ENCODE results near the gene CIAPIN1.

CIAPIN1 gene

DNA sequence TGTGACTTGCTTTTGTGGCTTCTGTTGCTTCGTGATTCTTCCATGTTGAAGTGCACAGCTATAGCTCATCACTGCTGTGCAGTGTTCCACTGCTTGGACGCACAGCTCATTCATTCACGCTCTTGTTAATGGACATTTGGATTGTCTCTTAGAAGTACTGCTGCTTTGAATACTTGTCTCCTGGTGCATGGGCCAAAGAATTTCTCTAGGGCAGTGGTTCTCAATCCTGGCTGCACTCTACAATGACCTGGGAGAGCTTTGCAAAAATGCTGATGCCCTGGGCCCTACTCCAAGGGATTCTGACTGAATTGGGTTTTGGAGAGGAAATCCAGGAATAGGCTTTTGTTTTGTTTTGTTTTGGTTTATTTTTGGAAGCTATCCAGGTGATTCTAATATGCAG is 22.6 kb downstream of the CIAPIN1 start:
- TF ChIP-seq, protein P1, sequence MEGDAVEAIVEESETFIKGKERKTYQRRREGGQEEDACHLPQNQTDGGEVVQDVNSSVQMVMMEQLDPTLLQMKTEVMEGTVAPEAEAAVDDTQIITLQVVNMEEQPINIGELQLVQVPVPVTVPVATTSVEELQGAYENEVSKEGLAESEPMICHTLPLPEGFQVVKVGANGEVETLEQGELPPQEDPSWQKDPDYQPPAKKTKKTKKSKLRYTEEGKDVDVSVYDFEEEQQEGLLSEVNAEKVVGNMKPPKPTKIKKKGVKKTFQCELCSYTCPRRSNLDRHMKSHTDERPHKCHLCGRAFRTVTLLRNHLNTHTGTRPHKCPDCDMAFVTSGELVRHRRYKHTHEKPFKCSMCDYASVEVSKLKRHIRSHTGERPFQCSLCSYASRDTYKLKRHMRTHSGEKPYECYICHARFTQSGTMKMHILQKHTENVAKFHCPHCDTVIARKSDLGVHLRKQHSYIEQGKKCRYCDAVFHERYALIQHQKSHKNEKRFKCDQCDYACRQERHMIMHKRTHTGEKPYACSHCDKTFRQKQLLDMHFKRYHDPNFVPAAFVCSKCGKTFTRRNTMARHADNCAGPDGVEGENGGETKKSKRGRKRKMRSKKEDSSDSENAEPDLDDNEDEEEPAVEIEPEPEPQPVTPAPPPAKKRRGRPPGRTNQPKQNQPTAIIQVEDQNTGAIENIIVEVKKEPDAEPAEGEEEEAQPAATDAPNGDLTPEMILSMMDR (IDR thresholded peaks at IDR 0.05; ENCODE audit: low read length, missing control alignments), result no peak
- no peak for DNase-seq (ENCODE audit: low read depth)
- H3K4me3 ChIP-seq (replicated peaks; ENCODE audit: low read depth, low read length), result no peak overlapping the region

DNA sequence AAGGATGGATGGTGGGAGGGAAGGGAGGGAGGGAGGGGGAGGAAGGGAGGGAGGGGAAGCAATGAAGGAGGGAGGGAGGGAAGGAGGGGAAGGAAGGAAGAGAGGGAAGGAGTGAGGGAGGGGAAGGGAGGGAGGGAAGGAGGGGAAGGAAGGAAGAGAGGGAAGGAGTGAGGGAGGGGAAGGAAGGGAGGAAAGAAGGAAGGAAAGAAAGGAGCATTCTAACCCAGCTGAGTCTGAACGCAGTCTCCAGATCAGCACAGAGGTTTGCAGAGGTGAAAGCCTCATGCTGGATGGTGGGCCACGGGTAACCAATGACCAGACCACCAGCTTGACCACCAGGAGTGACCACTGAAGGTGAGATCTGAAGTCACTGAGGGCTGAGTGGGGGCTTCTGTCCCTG is 24.0 kb downstream of the CIAPIN1 start:
- no peak overlapping the region for H3K4me3 ChIP-seq (replicated peaks; ENCODE audit: low read depth, low read length)
- DNase-seq (ENCODE audit: low read depth), result no peak
- TF ChIP-seq, protein P1 (IDR thresholded peaks at IDR 0.05; ENCODE audit: low read length, missing control alignments), result no peak

DNA sequence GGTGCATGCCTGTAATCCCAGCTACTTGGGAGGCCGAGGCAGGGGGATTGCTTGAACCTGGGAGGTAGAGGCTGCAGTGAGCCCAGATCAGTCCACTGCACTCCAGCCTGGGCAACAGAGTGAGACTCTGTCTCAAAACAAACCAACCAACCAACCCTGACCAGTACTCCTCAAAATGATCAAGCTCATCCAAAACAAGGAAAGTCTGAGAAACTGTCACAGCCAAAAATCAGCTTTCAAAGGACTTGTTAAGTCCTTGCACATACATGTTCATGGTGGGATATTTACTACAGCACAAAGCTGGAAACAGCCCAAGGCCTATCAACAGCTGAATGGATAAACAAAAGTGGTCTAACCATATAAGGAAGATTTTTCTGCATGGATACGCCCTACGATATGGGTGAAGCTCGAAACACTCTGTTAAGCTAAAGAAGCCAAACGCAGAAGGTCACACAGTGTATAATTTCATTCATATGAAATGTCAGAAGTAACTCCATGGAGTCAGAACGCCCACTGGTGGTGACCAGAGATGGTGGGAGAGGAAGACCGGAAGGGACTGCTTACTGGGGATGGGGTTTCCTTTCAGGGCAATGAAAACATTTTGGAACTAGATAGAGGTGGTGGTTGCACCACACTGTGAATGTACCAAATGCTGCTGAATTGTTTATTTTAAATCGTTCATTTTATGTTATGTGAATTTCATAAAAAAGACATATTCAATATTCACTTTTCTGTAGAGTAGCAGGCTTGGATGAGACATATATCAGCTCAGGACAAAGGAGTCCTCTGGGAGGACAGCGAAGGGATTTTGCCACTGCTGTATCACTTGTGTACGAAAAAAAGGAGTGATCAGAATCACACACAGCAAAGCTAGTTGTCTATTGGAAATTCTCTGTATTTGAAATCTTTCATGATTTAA is 24.9 kb downstream of the CIAPIN1 start:
- DNase-seq (ENCODE audit: low read depth), result peak; percentile 78

DNA sequence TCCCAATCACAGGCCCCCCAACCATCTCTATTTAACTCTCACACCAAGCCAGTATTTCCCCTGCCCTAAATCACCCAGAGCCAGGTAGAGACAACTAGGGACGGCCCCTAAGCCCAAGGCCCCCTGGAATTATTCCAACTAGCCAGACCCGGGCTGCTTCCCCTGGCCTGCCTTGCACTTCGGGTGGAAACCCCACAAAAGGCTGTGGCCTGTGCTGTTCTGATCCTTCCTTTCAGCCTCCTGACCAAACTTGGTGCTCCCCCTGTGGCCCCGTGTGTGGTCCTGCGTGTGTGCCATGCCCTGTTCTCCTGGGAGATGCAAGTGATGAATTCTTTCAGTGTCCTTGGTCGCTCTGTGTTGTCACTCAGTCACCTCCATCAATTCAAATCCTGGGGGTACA is 27.7 kb downstream of the CIAPIN1 start:
- no peak overlapping the region for H3K4me3 ChIP-seq (replicated peaks; ENCODE audit: low read depth, low read length)
- no peak for DNase-seq (ENCODE audit: low read depth)
- TF ChIP-seq, protein P1 (IDR thresholded peaks at IDR 0.05; ENCODE audit: low read length, missing control alignments), result no peak

More for the DNA sequence above, 24.9 kb downstream of the CIAPIN1 start:
- H3K4me3 ChIP-seq (replicated peaks; ENCODE audit: low read depth, low read length), result no peak overlapping the region
- TF ChIP-seq, protein P1 (IDR thresholded peaks at IDR 0.05; ENCODE audit: low read length, missing control alignments), result peak; percentile 92

DNA sequence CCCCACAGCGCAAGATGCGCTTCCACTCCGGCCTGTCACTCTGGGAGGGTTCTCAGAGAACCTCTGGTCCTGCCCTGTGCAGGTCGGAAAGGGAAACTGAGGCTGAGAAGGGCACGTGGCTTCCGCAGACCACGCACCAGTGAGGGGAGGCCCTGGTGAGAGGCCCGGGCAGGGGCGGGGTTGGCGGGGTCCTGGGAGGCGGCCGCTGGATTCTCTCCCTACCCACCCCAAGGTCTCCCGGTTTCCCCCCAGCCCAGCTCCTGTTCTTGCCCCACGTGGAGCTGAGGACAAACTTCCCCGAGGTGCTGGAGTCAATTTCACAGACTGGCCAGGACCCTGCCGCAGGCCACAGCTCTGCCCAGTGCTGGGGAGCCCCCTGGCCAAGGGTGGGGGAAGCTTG is 31.1 kb downstream of the CIAPIN1 start:
- H3K4me3 ChIP-seq (replicated peaks; ENCODE audit: low read depth, low read length), result no peak overlapping the region
- TF ChIP-seq, protein P1 (IDR thresholded peaks at IDR 0.05; ENCODE audit: low read length, missing control alignments), result no peak
- DNase-seq (ENCODE audit: low read depth), result no peak

DNA sequence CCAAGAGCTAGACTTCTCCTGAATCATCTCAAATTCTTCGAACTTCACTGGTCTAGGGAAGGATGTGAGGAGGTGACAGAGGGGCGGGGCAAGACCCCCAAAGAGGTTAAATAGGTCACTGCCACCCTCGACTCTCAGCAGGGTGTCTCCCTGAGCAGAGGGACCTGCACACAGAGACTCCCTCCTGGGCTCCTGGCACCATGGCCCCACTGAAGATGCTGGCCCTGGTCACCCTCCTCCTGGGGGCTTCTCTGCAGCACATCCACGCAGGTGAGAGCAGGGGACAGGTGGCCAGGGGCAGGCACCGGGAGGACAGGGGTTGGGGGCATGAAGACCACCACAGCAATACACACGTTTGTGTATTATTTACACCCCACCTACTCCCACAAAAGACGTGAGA is 33.5 kb downstream of the CIAPIN1 start:
- DNase-seq (ENCODE audit: low read depth), result no peak
- H3K4me3 ChIP-seq (replicated peaks; ENCODE audit: low read depth, low read length), result no peak overlapping the region
- TF ChIP-seq, protein P1 (IDR thresholded peaks at IDR 0.05; ENCODE audit: low read length, missing control alignments), result no peak

Data from fibroblast of pulmonary artery (primary cell).